Hepatocyte (in vitro differentiated cells): ENCODE data around the gene CA12.

ENCODE experiments used
- EZH2phosphoT487 ChIP-seq: fragments of 200-600 bp; sonication (generic); IDR thresholded peaks from one replicate; pipeline ENCODE4 v1.6.1; 2018; ENCODE audit warnings: antibody characterized with exemption, mild to moderate bottlenecking, low read depth, moderate library complexity; ENCODE audit not compliant: unreplicated experiment, severe bottlenecking
- TF ChIP-seq, protein P1 (sequence below): fragments of 200-600 bp; sonication (generic); IDR thresholded peaks from 2 replicates; pipeline ENCODE4 v1.5.1; 2016; ENCODE audit warnings: antibody characterized with exemption, mild to moderate bottlenecking; ENCODE audit not compliant: poor library complexity

- TF ChIP-seq, protein P1, sequence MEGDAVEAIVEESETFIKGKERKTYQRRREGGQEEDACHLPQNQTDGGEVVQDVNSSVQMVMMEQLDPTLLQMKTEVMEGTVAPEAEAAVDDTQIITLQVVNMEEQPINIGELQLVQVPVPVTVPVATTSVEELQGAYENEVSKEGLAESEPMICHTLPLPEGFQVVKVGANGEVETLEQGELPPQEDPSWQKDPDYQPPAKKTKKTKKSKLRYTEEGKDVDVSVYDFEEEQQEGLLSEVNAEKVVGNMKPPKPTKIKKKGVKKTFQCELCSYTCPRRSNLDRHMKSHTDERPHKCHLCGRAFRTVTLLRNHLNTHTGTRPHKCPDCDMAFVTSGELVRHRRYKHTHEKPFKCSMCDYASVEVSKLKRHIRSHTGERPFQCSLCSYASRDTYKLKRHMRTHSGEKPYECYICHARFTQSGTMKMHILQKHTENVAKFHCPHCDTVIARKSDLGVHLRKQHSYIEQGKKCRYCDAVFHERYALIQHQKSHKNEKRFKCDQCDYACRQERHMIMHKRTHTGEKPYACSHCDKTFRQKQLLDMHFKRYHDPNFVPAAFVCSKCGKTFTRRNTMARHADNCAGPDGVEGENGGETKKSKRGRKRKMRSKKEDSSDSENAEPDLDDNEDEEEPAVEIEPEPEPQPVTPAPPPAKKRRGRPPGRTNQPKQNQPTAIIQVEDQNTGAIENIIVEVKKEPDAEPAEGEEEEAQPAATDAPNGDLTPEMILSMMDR: no peak
- no peak for TF ChIP-seq EZH2phosphoT487
Observed at GRCh38 chr15:63332367-63333124, 49.1 kb downstream of the CA12 start.
